GM23338 (cell line): ENCODE results near the gene NECTIN3. TPM values are rescaled to one million over a fixed set of nuclear protein-coding genes. Genes with fewer than 3 reads are reported as not detected.

Experiments used
- ATAC-seq: fragments of 200-7000 bp; cut with Tn5 transposase; 3 replicates; pipeline ENCODE4 v1.9.1; 2020
- DNase-seq: peaks from one replicate; pipeline ENCODE4 v3.0.0-alpha.2; 2015; ENCODE audit warnings: low spot score
- H2AFZ ChIP-seq: fragments of 200-600 bp; sonication (generic); 2 replicates; pipeline ENCODE4 v1.8.0; 2016; ENCODE audit warnings: antibody characterized with exemption, mild to moderate bottlenecking, moderate library complexity
- H3F3A ChIP-seq: fragments of 200-600 bp; sonication (generic); replicated peaks from 2 replicates; pipeline ENCODE4 v1.8.0; 2017; ENCODE audit warnings: antibody characterized with exemption, mixed run types, low read depth
- H3K27ac ChIP-seq: fragments of 200-600 bp; sonication (generic); 2 replicates; pipeline ENCODE4 v1.6.1; 2016; ENCODE audit warnings: low read depth
- H3K27me3 ChIP-seq: fragments of 200-600 bp; sonication (generic); 2 replicates; pipeline ENCODE4 v1.8.0; 2016; ENCODE audit warnings: mild to moderate bottlenecking, mixed run types, moderate library complexity; ENCODE audit not compliant: insufficient read depth
- H3K36me3 ChIP-seq: fragments of 200-600 bp; sonication (generic); 2 replicates; pipeline ENCODE4 v1.8.0; 2016; ENCODE audit warnings: mild to moderate bottlenecking; ENCODE audit not compliant: insufficient read depth
- H3K4me1 ChIP-seq: fragments of 200-600 bp; sonication (generic); 2 replicates; pipeline ENCODE4 v1.8.0; 2016; ENCODE audit warnings: mild to moderate bottlenecking, moderate library complexity; ENCODE audit not compliant: insufficient read depth
- H3K4me2 ChIP-seq: fragments of 200-600 bp; sonication (generic); 2 replicates; pipeline ENCODE4 v1.7.1; 2017; ENCODE audit warnings: mixed run types
- H3K4me3 ChIP-seq: fragments of 200-600 bp; sonication (generic); 2 replicates; pipeline ENCODE4 v1.6.1; 2016; ENCODE audit warnings: mixed run types
- H3K79me2 ChIP-seq: fragments of 200-600 bp; sonication (generic); replicated peaks from 2 replicates; pipeline ENCODE4 v1.8.0; 2017; ENCODE audit warnings: mild to moderate bottlenecking; ENCODE audit not compliant: insufficient read depth
- H3K9me2 ChIP-seq: fragments of 200-600 bp; sonication (generic); 2 replicates; pipeline ENCODE4 v1.8.0; 2017; ENCODE audit not compliant: insufficient read depth
- H4K20me1 ChIP-seq: fragments of 200-600 bp; sonication (generic); replicated peaks from 2 replicates; pipeline ENCODE4 v1.8.0; 2017; ENCODE audit warnings: mild to moderate bottlenecking; ENCODE audit not compliant: insufficient read depth
- H3K27ac Mint-ChIP-seq: 2 replicates; pipeline ENCODE4 v1.8.0; 2020; ENCODE audit warnings: inconsistent platforms, mild to moderate bottlenecking, moderate library complexity, mixed read lengths
- H3K27me3 Mint-ChIP-seq: 3 replicates; pipeline ENCODE4 v1.8.0; 2022; ENCODE audit warnings: low read depth, mild to moderate bottlenecking, moderate library complexity, mixed read lengths, inconsistent platforms; ENCODE audit not compliant: insufficient read depth, poor library complexity
- H3K36me3 Mint-ChIP-seq: 3 replicates; pipeline ENCODE4 v1.8.0; 2021; ENCODE audit warnings: low read depth, mild to moderate bottlenecking, inconsistent platforms, moderate library complexity, mixed read lengths
- H3K4me1 Mint-ChIP-seq: 3 replicates; pipeline ENCODE4 v1.8.0; 2020; ENCODE audit warnings: mild to moderate bottlenecking, inconsistent platforms, mixed read lengths
- H3K4me3 Mint-ChIP-seq: 3 replicates; pipeline ENCODE4 v1.8.0; 2021; ENCODE audit warnings: moderate library complexity, mild to moderate bottlenecking, inconsistent platforms, mixed read lengths
- H3K9me3 Mint-ChIP-seq: 3 replicates; pipeline ENCODE4 v1.8.0; 2020; ENCODE audit warnings: moderate library complexity, mild to moderate bottlenecking, inconsistent platforms, mixed read lengths
- CREB1 ChIP-seq: fragments of 250-450 bp; sonication (Bioruptor Pico); IDR thresholded peaks from 2 replicates; pipeline ENCODE4 v1.5.0; 2020; ENCODE audit warnings: low read depth, mild to moderate bottlenecking, moderate library complexity
- EZH2 ChIP-seq: fragments of 200-600 bp; sonication (generic); IDR thresholded peaks from one replicate; pipeline ENCODE4 v1.8.0; 2017; ENCODE audit warnings: antibody characterized with exemption, mild to moderate bottlenecking, low read depth; ENCODE audit not compliant: unreplicated experiment
- EZH2phosphoT487 ChIP-seq: fragments of 200-600 bp; sonication (generic); IDR thresholded peaks from one replicate; pipeline ENCODE4 v1.8.1; 2018; ENCODE audit warnings: antibody characterized with exemption; ENCODE audit not compliant: unreplicated experiment
- JUNB ChIP-seq: IDR thresholded peaks from one replicate; pipeline ENCODE4 v1.6.1; 2016; ENCODE audit warnings: antibody characterized with exemption; ENCODE audit not compliant: unreplicated experiment
- NANOG ChIP-seq: IDR thresholded peaks from 2 replicates; pipeline ENCODE4 v1.6.1; 2016; ENCODE audit warnings: antibody characterized with exemption, borderline replicate concordance
- POLR2AphosphoS5 ChIP-seq: IDR thresholded peaks from 2 replicates; pipeline ENCODE4 v1.6.1; 2016; ENCODE audit warnings: antibody characterized with exemption, low read depth
- STAT1 ChIP-seq: IDR thresholded peaks from one replicate; pipeline ENCODE4 v1.6.1; 2016; ENCODE audit warnings: antibody characterized with exemption; ENCODE audit not compliant: unreplicated experiment
- ZNF114 ChIP-seq: fragments of 250-450 bp; sonication (Bioruptor Pico); IDR thresholded peaks from 2 replicates; pipeline ENCODE4 v1.5.0; 2020; ENCODE audit warnings: mild to moderate bottlenecking, moderate library complexity
- ZNF331 ChIP-seq: fragments of 250-450 bp; sonication (Bioruptor Pico); IDR thresholded peaks from 2 replicates; pipeline ENCODE4 v1.5.0; 2020; ENCODE audit warnings: low read depth, mild to moderate bottlenecking, moderate library complexity
- polyA plus RNA-seq: library from polyadenylated mRNA; unstranded; fragments of >200 nt; fragmentation: Nextera tagmentation; extraction: Ambion mirVana; gene quantifications from 2 replicates; pipeline ENCODE4 v1.2.1, GENCODE V29; 2016
- total RNA-seq: library from RNA; depleted of rRNA; stranded (reverse); fragments of >200 nt; shearing (Covaris generic); gene quantifications from 2 replicates; pipeline ENCODE4 v1.2.3, GENCODE V29; 2014
- TF ChIP-seq, protein P1 (sequence below): IDR thresholded peaks from one replicate; pipeline ENCODE4 v1.6.1; 2018; ENCODE audit warnings: antibody characterized with exemption; ENCODE audit not compliant: unreplicated experiment
- TF ChIP-seq, protein P2 (sequence below): fragments of 250-450 bp; sonication (Bioruptor Pico); IDR thresholded peaks from 2 replicates; pipeline ENCODE4 v1.5.0; 2020; ENCODE audit warnings: mild to moderate bottlenecking, moderate library complexity
- TF ChIP-seq, protein P3 (sequence below), 2 experiments: fragments of 200-600 bp in 1 of 2; sonication (generic) in 1 of 2; conservative IDR thresholded peaks; 2 replicates each; pipeline versions ENCODE4 v1.5.1 to v1.6.1; 2016 to 2017; ENCODE audit warnings: antibody characterized with exemption in 2 of 2, low read depth in 2 of 2, mild to moderate bottlenecking in 2 of 2, moderate library complexity in 1 of 2
- TF ChIP-seq, protein P4 (sequence below): IDR thresholded peaks from 2 replicates; pipeline ENCODE4 v1.6.1; 2016; ENCODE audit warnings: antibody characterized with exemption

The NECTIN3 gene
- total and polyA plus RNA-seq, 2 experiments from 2014 or later: 16.0 to 48.2 TPM

DNA sequence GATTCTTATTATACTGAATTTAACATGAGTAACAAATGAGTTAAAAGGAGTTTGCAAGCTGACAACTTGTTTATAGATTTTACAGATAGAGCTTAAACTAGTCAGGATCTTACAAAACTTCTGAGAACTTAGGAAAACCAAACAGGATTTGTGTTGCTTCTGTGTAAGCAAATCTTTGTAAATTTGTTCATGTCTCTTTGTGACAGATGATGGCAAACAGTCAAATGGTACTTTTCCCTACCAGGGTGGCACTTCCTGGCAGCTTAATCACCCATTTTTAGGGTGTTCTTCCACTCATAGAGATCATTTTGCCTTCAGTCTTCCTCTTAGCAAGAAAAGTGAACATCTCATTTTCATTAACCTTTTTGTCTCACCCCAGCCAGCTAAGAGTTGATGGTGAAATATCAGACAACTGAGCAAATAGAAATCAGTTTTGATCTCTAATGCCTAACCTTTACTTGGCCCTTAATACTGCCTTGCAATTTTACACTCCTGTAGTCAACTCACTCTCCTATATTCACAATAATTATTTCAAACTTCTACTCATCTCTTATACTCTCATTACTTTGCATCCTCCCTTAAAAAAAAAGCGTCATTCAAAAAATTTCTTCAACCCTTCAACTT is 23.7 kb upstream of the NECTIN3 start:
- Histone ChIP-seq H3K27me3 (no peaks in the 10 kb centered on the region), H4K20me1 (no peaks in the 10 kb centered on the region), H3K4me3 (no peak overlapping the region), H2AFZ (no peak overlapping the region), H3K36me3 (no peaks in the 10 kb centered on the region), H3K4me2 (peak overlapping the region; percentile 9), H3K9me2 (no peaks in the 10 kb centered on the region), H3K79me2 (no peaks in the 10 kb centered on the region), H3K4me1 (peaks cover 30% of the 10 kb centered on the region), H3K27ac (peak overlapping the region; percentile 68), H3F3A (no peaks in the 10 kb centered on the region)
- ATAC-seq (no peak), DNase-seq (no peak)
- peaks cover 47% of the 10 kb centered on the region for H3K4me1 Mint-ChIP-seq
- H3K27me3 Mint-ChIP-seq: no peaks in the 10 kb centered on the region
- H3K27ac Mint-ChIP-seq: peak overlapping the region; percentile 70
- H3K4me3 Mint-ChIP-seq: no peak overlapping the region
- H3K36me3 Mint-ChIP-seq: peaks cover 21% of the 10 kb centered on the region; the same call in 2 of the 3 replicates
- no peak for TF ChIP-seq ZNF114
- no peak for TF ChIP-seq EZH2phosphoT487
- TF ChIP-seq, protein P1, sequence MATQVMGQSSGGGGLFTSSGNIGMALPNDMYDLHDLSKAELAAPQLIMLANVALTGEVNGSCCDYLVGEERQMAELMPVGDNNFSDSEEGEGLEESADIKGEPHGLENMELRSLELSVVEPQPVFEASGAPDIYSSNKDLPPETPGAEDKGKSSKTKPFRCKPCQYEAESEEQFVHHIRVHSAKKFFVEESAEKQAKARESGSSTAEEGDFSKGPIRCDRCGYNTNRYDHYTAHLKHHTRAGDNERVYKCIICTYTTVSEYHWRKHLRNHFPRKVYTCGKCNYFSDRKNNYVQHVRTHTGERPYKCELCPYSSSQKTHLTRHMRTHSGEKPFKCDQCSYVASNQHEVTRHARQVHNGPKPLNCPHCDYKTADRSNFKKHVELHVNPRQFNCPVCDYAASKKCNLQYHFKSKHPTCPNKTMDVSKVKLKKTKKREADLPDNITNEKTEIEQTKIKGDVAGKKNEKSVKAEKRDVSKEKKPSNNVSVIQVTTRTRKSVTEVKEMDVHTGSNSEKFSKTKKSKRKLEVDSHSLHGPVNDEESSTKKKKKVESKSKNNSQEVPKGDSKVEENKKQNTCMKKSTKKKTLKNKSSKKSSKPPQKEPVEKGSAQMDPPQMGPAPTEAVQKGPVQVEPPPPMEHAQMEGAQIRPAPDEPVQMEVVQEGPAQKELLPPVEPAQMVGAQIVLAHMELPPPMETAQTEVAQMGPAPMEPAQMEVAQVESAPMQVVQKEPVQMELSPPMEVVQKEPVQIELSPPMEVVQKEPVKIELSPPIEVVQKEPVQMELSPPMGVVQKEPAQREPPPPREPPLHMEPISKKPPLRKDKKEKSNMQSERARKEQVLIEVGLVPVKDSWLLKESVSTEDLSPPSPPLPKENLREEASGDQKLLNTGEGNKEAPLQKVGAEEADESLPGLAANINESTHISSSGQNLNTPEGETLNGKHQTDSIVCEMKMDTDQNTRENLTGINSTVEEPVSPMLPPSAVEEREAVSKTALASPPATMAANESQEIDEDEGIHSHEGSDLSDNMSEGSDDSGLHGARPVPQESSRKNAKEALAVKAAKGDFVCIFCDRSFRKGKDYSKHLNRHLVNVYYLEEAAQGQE: no peak
- no peak for TF ChIP-seq STAT1
- no peak for TF ChIP-seq JUNB
- no peak for TF ChIP-seq EZH2
- TF ChIP-seq, protein P2, sequence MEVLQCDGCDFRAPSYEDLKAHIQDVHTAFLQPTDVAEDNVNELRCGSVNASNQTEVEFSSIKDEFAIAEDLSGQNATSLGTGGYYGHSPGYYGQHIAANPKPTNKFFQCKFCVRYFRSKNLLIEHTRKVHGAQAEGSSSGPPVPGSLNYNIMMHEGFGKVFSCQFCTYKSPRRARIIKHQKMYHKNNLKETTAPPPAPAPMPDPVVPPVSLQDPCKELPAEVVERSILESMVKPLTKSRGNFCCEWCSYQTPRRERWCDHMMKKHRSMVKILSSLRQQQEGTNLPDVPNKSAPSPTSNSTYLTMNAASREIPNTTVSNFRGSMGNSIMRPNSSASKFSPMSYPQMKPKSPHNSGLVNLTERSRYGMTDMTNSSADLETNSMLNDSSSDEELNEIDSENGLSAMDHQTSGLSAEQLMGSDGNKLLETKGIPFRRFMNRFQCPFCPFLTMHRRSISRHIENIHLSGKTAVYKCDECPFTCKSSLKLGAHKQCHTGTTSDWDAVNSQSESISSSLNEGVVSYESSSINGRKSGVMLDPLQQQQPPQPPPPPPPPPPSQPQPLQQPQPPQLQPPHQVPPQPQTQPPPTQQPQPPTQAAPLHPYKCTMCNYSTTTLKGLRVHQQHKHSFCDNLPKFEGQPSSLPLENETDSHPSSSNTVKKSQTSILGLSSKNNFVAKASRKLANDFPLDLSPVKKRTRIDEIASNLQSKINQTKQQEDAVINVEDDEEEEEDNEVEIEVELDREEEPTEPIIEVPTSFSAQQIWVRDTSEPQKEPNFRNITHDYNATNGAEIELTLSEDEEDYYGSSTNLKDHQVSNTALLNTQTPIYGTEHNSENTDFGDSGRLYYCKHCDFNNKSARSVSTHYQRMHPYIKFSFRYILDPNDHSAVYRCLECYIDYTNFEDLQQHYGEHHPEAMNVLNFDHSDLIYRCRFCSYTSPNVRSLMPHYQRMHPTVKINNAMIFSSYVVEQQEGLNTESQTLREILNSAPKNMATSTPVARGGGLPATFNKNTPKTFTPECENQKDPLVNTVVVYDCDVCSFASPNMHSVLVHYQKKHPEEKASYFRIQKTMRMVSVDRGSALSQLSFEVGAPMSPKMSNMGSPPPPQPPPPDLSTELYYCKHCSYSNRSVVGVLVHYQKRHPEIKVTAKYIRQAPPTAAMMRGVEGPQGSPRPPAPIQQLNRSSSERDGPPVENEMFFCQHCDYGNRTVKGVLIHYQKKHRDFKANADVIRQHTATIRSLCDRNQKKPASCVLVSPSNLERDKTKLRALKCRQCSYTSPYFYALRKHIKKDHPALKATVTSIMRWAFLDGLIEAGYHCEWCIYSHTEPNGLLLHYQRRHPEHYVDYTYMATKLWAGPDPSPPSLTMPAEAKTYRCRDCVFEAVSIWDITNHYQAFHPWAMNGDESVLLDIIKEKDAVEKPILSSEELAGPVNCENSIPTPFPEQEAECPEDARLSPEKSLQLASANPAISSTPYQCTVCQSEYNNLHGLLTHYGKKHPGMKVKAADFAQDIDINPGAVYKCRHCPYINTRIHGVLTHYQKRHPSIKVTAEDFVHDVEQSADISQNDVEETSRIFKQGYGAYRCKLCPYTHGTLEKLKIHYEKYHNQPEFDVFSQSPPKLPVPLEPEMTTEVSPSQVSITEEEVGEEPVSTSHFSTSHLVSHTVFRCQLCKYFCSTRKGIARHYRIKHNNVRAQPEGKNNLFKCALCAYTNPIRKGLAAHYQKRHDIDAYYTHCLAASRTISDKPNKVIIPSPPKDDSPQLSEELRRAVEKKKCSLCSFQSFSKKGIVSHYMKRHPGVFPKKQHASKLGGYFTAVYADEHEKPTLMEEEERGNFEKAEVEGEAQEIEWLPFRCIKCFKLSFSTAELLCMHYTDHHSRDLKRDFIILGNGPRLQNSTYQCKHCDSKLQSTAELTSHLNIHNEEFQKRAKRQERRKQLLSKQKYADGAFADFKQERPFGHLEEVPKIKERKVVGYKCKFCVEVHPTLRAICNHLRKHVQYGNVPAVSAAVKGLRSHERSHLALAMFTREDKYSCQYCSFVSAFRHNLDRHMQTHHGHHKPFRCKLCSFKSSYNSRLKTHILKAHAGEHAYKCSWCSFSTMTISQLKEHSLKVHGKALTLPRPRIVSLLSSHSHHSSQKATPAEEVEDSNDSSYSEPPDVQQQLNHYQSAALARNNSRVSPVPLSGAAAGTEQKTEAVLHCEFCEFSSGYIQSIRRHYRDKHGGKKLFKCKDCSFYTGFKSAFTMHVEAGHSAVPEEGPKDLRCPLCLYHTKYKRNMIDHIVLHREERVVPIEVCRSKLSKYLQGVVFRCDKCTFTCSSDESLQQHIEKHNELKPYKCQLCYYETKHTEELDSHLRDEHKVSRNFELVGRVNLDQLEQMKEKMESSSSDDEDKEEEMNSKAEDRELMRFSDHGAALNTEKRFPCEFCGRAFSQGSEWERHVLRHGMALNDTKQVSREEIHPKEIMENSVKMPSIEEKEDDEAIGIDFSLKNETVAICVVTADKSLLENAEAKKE: no peak
- no peak for TF ChIP-seq ZNF331 (CRISPR knock-in tag)
- no peak for TF ChIP-seq CREB1 (CRISPR knock-in tag)
- no peak for TF ChIP-seq POLR2AphosphoS5
- TF ChIP-seq, protein P3, sequence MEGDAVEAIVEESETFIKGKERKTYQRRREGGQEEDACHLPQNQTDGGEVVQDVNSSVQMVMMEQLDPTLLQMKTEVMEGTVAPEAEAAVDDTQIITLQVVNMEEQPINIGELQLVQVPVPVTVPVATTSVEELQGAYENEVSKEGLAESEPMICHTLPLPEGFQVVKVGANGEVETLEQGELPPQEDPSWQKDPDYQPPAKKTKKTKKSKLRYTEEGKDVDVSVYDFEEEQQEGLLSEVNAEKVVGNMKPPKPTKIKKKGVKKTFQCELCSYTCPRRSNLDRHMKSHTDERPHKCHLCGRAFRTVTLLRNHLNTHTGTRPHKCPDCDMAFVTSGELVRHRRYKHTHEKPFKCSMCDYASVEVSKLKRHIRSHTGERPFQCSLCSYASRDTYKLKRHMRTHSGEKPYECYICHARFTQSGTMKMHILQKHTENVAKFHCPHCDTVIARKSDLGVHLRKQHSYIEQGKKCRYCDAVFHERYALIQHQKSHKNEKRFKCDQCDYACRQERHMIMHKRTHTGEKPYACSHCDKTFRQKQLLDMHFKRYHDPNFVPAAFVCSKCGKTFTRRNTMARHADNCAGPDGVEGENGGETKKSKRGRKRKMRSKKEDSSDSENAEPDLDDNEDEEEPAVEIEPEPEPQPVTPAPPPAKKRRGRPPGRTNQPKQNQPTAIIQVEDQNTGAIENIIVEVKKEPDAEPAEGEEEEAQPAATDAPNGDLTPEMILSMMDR (conservative IDR thresholded peaks at IDR 0.05; ENCODE audit: low read depth in 2 of 2): no peak
- TF ChIP-seq NANOG: no peak
- TF ChIP-seq, protein P4, sequence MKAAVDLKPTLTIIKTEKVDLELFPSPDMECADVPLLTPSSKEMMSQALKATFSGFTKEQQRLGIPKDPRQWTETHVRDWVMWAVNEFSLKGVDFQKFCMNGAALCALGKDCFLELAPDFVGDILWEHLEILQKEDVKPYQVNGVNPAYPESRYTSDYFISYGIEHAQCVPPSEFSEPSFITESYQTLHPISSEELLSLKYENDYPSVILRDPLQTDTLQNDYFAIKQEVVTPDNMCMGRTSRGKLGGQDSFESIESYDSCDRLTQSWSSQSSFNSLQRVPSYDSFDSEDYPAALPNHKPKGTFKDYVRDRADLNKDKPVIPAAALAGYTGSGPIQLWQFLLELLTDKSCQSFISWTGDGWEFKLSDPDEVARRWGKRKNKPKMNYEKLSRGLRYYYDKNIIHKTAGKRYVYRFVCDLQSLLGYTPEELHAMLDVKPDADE: no peak
- peaks cover 11% of the 10 kb centered on the region; the same call in 2 of the 3 replicates for H3K9me3 Mint-ChIP-seq
